Measurements from ENCODE around the gene RABEPK. TPM values are rescaled to one million over a fixed set of nuclear protein-coding genes. Genes with fewer than 3 reads are reported as not detected.

The RABEPK gene
- polyA plus RNA-seq, 2 donors: 10.8 to 17.7 TPM

DNA sequence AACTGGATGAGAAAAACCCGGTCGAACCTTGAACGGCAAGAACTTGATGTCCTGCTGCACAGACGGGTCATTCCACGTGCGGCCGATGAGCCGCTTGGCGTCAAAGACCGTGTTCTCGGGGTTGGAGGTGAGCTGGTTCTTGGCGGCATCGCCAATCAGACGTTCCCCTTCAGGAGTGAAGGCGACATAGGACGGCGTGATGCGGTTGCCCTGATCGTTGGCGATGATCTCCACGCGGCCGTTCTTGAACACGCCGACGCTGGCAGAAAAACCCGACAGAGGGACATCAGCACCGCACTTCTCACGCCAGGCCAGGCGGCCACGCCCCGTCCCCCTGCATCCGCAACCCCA is 40.3 kb downstream of the RABEPK start:
- H3K27me3 ChIP-seq (ENCODE audit: control insufficient read depth in 1 of 2, insufficient read depth in 2 of 2, low read length in 2 of 2): no peaks in the 10 kb centered on the region
- peak overlapping the region; percentile 88 to 97 for H3K27ac ChIP-seq (ENCODE audit: low read depth in 2 of 2, low read length in 1 of 2)
- no peaks in the 10 kb centered on the region for H3K9me3 ChIP-seq (ENCODE audit: control insufficient read depth in 2 of 2, insufficient read depth in 1 of 2, low read depth in 1 of 2, low read length in 1 of 2)
- H3K4me1 ChIP-seq (ENCODE audit: control insufficient read depth in 2 of 2, insufficient read depth in 2 of 2, low read length in 1 of 2): peaks cover 0 to 2% of the 10 kb centered on the region in 2 donors
- 0% methylated on average over 33 of the region's 33 CpGs for WGBS, 2 donors
- H3K4me3 ChIP-seq (ENCODE audit: low read depth in 1 of 2, low read length in 2 of 2): peak overlapping the region; percentile 85 to 98
- H3K36me3 ChIP-seq (ENCODE audit: control insufficient read depth in 2 of 2, insufficient read depth in 2 of 2, low read length in 1 of 2): peaks cover 3 to 4% of the 10 kb centered on the region in 2 donors

GRCh38 chr9:125241000-125241862 is 40.9 kb downstream of the RABEPK start, which contains the start of gene HSPA5:
HSPA5 (minus strand) TSS chr9:125241343; CDS start chr9:125241126, 217 bp downstream.
- H3K4me3 ChIP-seq (ENCODE audit: low read depth in 1 of 2, low read length in 2 of 2): peak within 1 kb of the TSS; percentile 85 to 98
- peaks cover 0 to 4% of the 10 kb centered on the region in 2 donors for H3K36me3 ChIP-seq (ENCODE audit: control insufficient read depth in 2 of 2, insufficient read depth in 2 of 2, low read length in 1 of 2)
- H3K27me3 ChIP-seq (ENCODE audit: control insufficient read depth in 1 of 2, insufficient read depth in 2 of 2, low read length in 2 of 2): no peaks in the 10 kb centered on the region
- peak within 1 kb of the TSS; percentile 97 to 98 for H3K27ac ChIP-seq (ENCODE audit: low read depth in 2 of 2, low read length in 1 of 2)
- WGBS, 2 donors: 0% methylated on average over 58 to 59 of the region's 59 CpGs
- no peaks in the 10 kb centered on the region for H3K9me3 ChIP-seq (ENCODE audit: control insufficient read depth in 2 of 2, insufficient read depth in 1 of 2, low read depth in 1 of 2, low read length in 1 of 2)
- H3K4me1 ChIP-seq (ENCODE audit: control insufficient read depth in 2 of 2, insufficient read depth in 2 of 2, low read length in 1 of 2): peaks cover 0 to 2% of the 10 kb centered on the region in 2 donors

GRCh38 chr9:125241863-125242739 is 41.8 kb downstream of the RABEPK start:
- no peaks in the 10 kb centered on the region for H3K9me3 ChIP-seq (ENCODE audit: control insufficient read depth in 2 of 2, insufficient read depth in 1 of 2, low read depth in 1 of 2, low read length in 1 of 2)
- WGBS, 2 donors: 20 to 21% methylated on average over 27 of the region's 27 CpGs
- H3K4me1 ChIP-seq (ENCODE audit: control insufficient read depth in 2 of 2, insufficient read depth in 2 of 2, low read length in 1 of 2): peaks cover 0 to 2% of the 10 kb centered on the region in 2 donors
- H3K27me3 ChIP-seq (ENCODE audit: control insufficient read depth in 1 of 2, insufficient read depth in 2 of 2, low read length in 2 of 2): no peaks in the 10 kb centered on the region
- peaks cover 0 to 4% of the 10 kb centered on the region in 2 donors for H3K36me3 ChIP-seq (ENCODE audit: control insufficient read depth in 2 of 2, insufficient read depth in 2 of 2, low read length in 1 of 2)
- peak overlapping the region; percentile 97 to 98 for H3K27ac ChIP-seq (ENCODE audit: low read depth in 2 of 2, low read length in 1 of 2)
- H3K4me3 ChIP-seq (ENCODE audit: low read depth in 1 of 2, low read length in 2 of 2): peak overlapping the region; percentile 77 to 81

DNA sequence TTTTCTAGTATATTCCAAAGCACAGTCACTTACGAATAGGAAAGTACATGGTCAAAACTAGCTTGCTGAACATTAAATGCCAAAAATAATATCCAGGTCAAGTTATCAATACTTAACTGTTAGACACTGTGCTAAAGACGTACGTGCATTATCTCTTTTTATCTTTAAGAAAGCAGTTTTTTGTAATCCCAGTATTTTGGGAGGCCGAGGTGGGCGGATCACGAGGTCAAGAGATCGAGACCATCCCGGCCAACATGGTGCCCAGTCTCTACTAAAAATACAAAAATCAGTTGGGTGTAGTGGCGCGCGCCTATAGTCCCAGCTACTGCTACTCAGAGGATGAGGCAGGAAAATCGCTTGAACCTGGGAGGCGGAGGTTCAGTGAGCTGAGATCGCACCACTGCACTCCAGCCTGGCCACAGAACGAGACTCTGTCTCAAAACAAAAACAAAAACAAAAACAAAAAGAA is 43.5 kb downstream of the RABEPK start:
- H3K4me3 ChIP-seq (ENCODE audit: low read depth in 1 of 2, low read length in 2 of 2): no peak overlapping the region
- peaks cover 0 to 2% of the 10 kb centered on the region in 2 donors for H3K36me3 ChIP-seq (ENCODE audit: control insufficient read depth in 2 of 2, insufficient read depth in 2 of 2, low read length in 1 of 2)
- no peaks in the 10 kb centered on the region for H3K27me3 ChIP-seq (ENCODE audit: control insufficient read depth in 1 of 2, insufficient read depth in 2 of 2, low read length in 2 of 2)
- no peak overlapping the region for H3K27ac ChIP-seq (ENCODE audit: low read depth in 2 of 2, low read length in 1 of 2)
- no peaks in the 10 kb centered on the region for H3K9me3 ChIP-seq (ENCODE audit: control insufficient read depth in 2 of 2, insufficient read depth in 1 of 2, low read depth in 1 of 2, low read length in 1 of 2)
- H3K4me1 ChIP-seq (ENCODE audit: control insufficient read depth in 2 of 2, insufficient read depth in 2 of 2, low read length in 1 of 2): peaks cover 0 to 2% of the 10 kb centered on the region in 2 donors
- 94 to 95% methylated on average over 15 of the region's 15 CpGs for WGBS, 2 donors

DNA sequence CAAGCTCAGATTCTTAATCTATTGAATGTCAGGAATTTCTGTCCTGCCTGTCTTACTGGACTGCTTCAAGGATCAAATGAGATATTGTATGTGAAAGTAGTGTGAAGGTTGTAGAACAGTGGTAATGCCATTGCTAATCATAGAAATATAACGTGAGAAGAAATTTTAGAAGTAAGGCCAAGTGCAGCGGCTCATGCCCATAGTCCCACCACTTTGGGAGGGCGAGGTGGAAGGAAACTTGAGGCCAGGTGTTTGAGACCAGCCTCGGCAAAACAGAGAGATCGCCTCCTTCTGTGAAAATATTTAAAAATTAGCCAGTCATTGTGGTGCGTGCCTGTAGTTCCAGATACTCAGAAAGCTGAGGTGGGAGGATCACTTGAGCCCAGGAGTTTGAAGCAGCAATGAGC is 45.9 kb downstream of the RABEPK start:
- no peaks in the 10 kb centered on the region for H3K9me3 ChIP-seq (ENCODE audit: control insufficient read depth in 2 of 2, insufficient read depth in 1 of 2, low read depth in 1 of 2, low read length in 1 of 2)
- no peaks in the 10 kb centered on the region for H3K27me3 ChIP-seq (ENCODE audit: control insufficient read depth in 1 of 2, insufficient read depth in 2 of 2, low read length in 2 of 2)
- H3K4me3 ChIP-seq (ENCODE audit: low read depth in 1 of 2, low read length in 2 of 2): no peak overlapping the region
- 86% methylated on average over 6 of the region's 6 CpGs for WGBS, 2 donors
- H3K36me3 ChIP-seq (ENCODE audit: control insufficient read depth in 2 of 2, insufficient read depth in 2 of 2, low read length in 1 of 2): no peaks in the 10 kb centered on the region
- H3K27ac ChIP-seq (ENCODE audit: low read depth in 2 of 2, low read length in 1 of 2): no peak overlapping the region
- H3K4me1 ChIP-seq (ENCODE audit: control insufficient read depth in 2 of 2, insufficient read depth in 2 of 2, low read length in 1 of 2): no peaks in the 10 kb centered on the region

DNA sequence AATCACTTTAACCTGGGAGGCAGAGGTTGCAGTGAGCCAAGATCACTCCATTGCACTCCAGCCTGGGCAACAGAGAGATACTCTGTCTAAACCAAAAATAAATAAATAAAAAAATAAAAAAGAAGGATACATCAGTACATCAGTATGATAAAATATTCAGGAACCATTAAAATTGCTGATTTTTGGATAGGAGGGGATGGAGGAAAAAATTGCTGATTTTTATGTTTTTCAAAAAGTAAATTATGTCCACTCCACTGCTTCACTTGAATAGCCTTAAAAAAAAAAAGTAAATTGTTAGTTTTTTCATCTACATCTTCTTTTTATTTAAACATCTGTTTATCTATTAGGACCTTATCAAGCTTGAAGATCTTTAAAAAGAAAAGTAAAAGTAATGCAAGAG is 53.9 kb downstream of the RABEPK start:
- Histone ChIP-seq H3K4me1 (ENCODE audit: control insufficient read depth in 2 of 2, insufficient read depth in 2 of 2, low read length in 1 of 2) (no peaks in the 10 kb centered on the region), H3K36me3 (ENCODE audit: control insufficient read depth in 2 of 2, insufficient read depth in 2 of 2, low read length in 1 of 2) (no peaks in the 10 kb centered on the region), H3K4me3 (ENCODE audit: low read depth in 1 of 2, low read length in 2 of 2) (no peak overlapping the region), H3K27ac (ENCODE audit: low read depth in 2 of 2, low read length in 1 of 2) (no peak overlapping the region), H3K9me3 (ENCODE audit: control insufficient read depth in 2 of 2, insufficient read depth in 1 of 2, low read depth in 1 of 2, low read length in 1 of 2) (no peaks in the 10 kb centered on the region), H3K27me3 (ENCODE audit: control insufficient read depth in 1 of 2, insufficient read depth in 2 of 2, low read length in 2 of 2) (no peaks in the 10 kb centered on the region)

DNA sequence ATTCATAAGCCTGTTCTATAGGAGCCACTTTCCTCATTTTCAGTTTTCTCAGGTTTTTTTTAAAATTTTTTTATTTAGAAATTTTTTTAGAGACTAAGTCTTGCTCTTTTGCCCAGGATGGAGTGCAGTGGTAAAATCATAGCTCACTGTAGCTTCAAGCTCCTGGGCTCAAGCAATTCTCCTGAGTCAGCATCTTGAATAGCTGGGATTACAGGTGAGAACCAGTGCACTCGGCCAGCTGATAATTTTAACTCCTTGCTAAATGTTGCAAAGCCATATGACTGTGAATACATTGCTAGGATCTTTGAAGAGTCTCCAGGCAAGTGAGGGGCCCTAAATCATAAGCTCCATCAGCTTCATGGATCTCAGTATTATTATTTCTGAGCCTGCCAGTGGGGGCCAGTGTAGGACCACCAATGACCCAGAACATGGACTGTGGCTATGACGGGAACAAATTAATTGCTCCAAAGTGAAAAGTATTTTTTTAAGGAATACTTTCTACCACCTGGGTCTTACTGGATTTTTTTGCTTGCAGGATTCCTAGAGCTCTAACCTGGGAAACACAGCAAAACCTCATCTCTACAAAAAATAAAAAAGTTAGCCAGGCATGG is 55.5 kb downstream of the RABEPK start:
- no peaks in the 10 kb centered on the region for H3K9me3 ChIP-seq (ENCODE audit: control insufficient read depth in 2 of 2, insufficient read depth in 1 of 2, low read depth in 1 of 2, low read length in 1 of 2)
- no peak overlapping the region for H3K4me3 ChIP-seq (ENCODE audit: low read depth in 1 of 2, low read length in 2 of 2)
- WGBS, 2 donors: 26 to 38% methylated on average over 2 of the region's 2 CpGs

DNA sequence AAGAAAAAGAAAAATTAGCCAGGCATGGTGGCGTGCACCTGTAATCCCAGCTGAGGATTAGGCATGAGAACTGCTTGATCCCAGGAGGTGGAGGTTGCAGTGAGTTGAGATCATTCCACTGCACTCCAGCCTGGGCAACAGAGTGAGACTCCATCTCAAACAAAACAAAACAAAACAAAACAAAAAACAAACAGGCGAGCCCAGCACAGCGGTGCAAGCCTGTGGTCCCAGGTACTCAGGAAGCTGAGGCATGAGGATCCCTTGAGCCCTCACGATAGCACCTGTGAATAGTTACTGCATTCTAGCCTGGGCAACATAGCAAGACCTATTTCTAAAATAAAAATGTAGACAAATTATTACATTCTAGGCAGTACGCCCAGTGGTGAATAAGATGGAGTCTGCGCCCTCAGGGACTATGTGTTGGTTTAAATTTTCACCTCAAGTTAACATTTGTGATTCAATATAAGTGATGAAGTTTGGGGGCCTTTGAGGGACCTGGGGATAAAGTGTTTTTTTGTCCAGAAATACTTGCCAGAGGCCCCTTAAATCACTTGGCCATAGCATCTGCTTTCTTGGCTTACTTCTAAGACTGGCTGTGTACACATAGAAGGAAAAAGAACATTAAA is 57.9 kb downstream of the RABEPK start:
- Histone ChIP-seq H3K27me3 (ENCODE audit: control insufficient read depth in 1 of 2, insufficient read depth in 2 of 2, low read length in 2 of 2) (no peaks in the 10 kb centered on the region), H3K4me3 (ENCODE audit: low read depth in 1 of 2, low read length in 2 of 2) (no peak overlapping the region), H3K27ac (ENCODE audit: low read depth in 2 of 2, low read length in 1 of 2) (no peak overlapping the region), H3K9me3 (ENCODE audit: control insufficient read depth in 2 of 2, insufficient read depth in 1 of 2, low read depth in 1 of 2, low read length in 1 of 2) (no peaks in the 10 kb centered on the region), H3K4me1 (ENCODE audit: control insufficient read depth in 2 of 2, insufficient read depth in 2 of 2, low read length in 1 of 2) (no peaks in the 10 kb centered on the region), H3K36me3 (ENCODE audit: control insufficient read depth in 2 of 2, insufficient read depth in 2 of 2, low read length in 1 of 2) (no peaks in the 10 kb centered on the region)
- 88 to 91% methylated on average over 6 of the region's 6 CpGs for whole genome bisulfite sequencing, 2 donors

More for the DNA sequence above, 55.5 kb downstream of the RABEPK start:
- Histone ChIP-seq H3K36me3 (ENCODE audit: control insufficient read depth in 2 of 2, insufficient read depth in 2 of 2, low read length in 1 of 2) (no peaks in the 10 kb centered on the region), H3K4me1 (ENCODE audit: control insufficient read depth in 2 of 2, insufficient read depth in 2 of 2, low read length in 1 of 2) (no peaks in the 10 kb centered on the region), H3K27me3 (ENCODE audit: control insufficient read depth in 1 of 2, insufficient read depth in 2 of 2, low read length in 2 of 2) (no peaks in the 10 kb centered on the region), H3K27ac (ENCODE audit: low read depth in 2 of 2, low read length in 1 of 2) (no peak overlapping the region)
